SK-N-SH (cell line): ENCODE results near the gene ICE1. TPM values are rescaled to one million over a fixed set of nuclear protein-coding genes. Genes with fewer than 3 reads are reported as not detected.

ENCODE experiments used
- CTCF ChIA-PET: fragments of 300-600, 350-600 bp; formaldehyde crosslinking; extraction: SDS; loops from one replicate; lab custom pipeline; 2021; lab: Yijun Ruan, JAX
- POLR2A ChIA-PET: fragments of 350-600 bp; sonication (Branson Sonifier 250); formaldehyde crosslinking; extraction: SDS; loops from one replicate; lab custom pipeline; 2020; ENCODE audit warnings: antibody characterized with exemption, inconsistent platforms; lab: Yijun Ruan, JAX
- DNase-seq: peaks from one replicate; pipeline ENCODE4 v3.0.0; 2012
- H2AFZ ChIP-seq: fragments of 200-600 bp; sonication (generic); 2 replicates; pipeline ENCODE4 v1.8.1; 2016; ENCODE audit warnings: antibody characterized with exemption, mild to moderate bottlenecking, low read depth
- H3F3A ChIP-seq: fragments of 200-600 bp; sonication (generic); replicated peaks from 2 replicates; pipeline ENCODE3; 2016; ENCODE audit warnings: antibody characterized with exemption, mild to moderate bottlenecking; ENCODE audit not compliant: insufficient read depth
- H3K27ac ChIP-seq, 2 experiments: fragments of 200-500 bp in 1 of 2; fragments of 200-600 bp in 1 of 2; sonication (Bioruptor generic) in 1 of 2; sonication (generic), shearing (Covaris generic) in 1 of 2; 2 replicates each; pipeline versions ENCODE4 v1.5.1 to v1.6.1; 2014 to 2016; ENCODE audit warnings: low read depth in 2 of 2, inconsistent platforms in 1 of 2, low read length in 1 of 2, mild to moderate bottlenecking in 1 of 2, mixed read lengths in 1 of 2
- H3K27me3 ChIP-seq: fragments of 200-600 bp; sonication (generic), shearing (Covaris generic); 2 replicates; pipeline ENCODE4 v1.6.1; 2016; ENCODE audit warnings: mixed run types; ENCODE audit not compliant: insufficient read depth
- H3K36me3 ChIP-seq, 2 experiments: fragments of 200-500 bp in 1 of 2; fragments of 200-600 bp in 1 of 2; sonication (Bioruptor generic) in 1 of 2; sonication (generic) in 1 of 2; replicated peaks in 1 of 2; 2 replicates each; pipeline versions ENCODE3 to v1.5.1; 2014 to 2016; ENCODE audit warnings: low read length in 1 of 2, mild to moderate bottlenecking in 1 of 2; ENCODE audit not compliant: insufficient read depth in 2 of 2, control insufficient read depth in 1 of 2
- H3K4me1 ChIP-seq, 2 experiments: fragments of 200-500 bp in 1 of 2; fragments of 200-600 bp in 1 of 2; sonication (Bioruptor generic) in 1 of 2; sonication (generic), shearing (Covaris generic) in 1 of 2; 2 replicates each; pipeline versions ENCODE4 v1.5.1 to v1.6.1; 2014 to 2016; ENCODE audit warnings: low read depth in 1 of 2, low read length in 1 of 2, mixed run types in 1 of 2; ENCODE audit not compliant: insufficient read depth in 2 of 2, control insufficient read depth in 1 of 2
- H3K4me2 ChIP-seq: fragments of 200-600 bp; sonication (generic), shearing (Covaris generic); 2 replicates; pipeline ENCODE4 v1.6.1; 2017; ENCODE audit warnings: mixed run types
- H3K4me3 ChIP-seq, 2 experiments: fragments of 200-500 bp in 1 of 2; fragments of 200-600 bp in 1 of 2; sonication (Bioruptor generic) in 1 of 2; sonication (generic), shearing (Covaris generic) in 1 of 2; 2 replicates each; pipeline versions ENCODE4 v1.5.1 to v1.8.1; 2014 to 2016; ENCODE audit warnings: low read depth in 2 of 2, inconsistent platforms in 1 of 2, low read length in 1 of 2, mild to moderate bottlenecking in 1 of 2, mixed read lengths in 1 of 2, moderate library complexity in 1 of 2
- H3K79me2 ChIP-seq: fragments of 200-600 bp; sonication (generic); 2 replicates; pipeline ENCODE4 v1.8.1; 2017; ENCODE audit warnings: mild to moderate bottlenecking; ENCODE audit not compliant: insufficient read depth
- H3K9ac ChIP-seq: fragments of 200-600 bp; sonication (generic); 2 replicates; pipeline ENCODE4 v1.6.1; 2017; ENCODE audit warnings: mixed run types
- H3K9me2 ChIP-seq: fragments of 200-600 bp; sonication (generic); 2 replicates; pipeline ENCODE4 v1.6.1; 2017; ENCODE audit warnings: mixed run types
- H3K9me3 ChIP-seq: fragments of 200-600 bp; sonication (generic); 2 replicates; pipeline ENCODE4 v1.6.1; 2017; ENCODE audit warnings: mixed run types, mild to moderate bottlenecking, moderate library complexity
- H4K20me1 ChIP-seq: fragments of 200-600 bp; sonication (generic); 2 replicates; pipeline ENCODE4 v1.6.1; 2017; ENCODE audit warnings: mild to moderate bottlenecking, mixed run types; ENCODE audit not compliant: insufficient read depth
- CHD2 ChIP-seq: fragments of 150-350 bp; IDR thresholded peaks from 2 replicates; pipeline ENCODE4 v1.6.1; 2018; ENCODE audit warnings: low read length; ENCODE audit not compliant: partially characterized antibody
- ELF1 ChIP-seq: IDR thresholded peaks from 2 replicates; pipeline ENCODE4 v1.4.0; 2012
- EZH2phosphoT487 ChIP-seq: fragments of 200-600 bp; sonication (generic); IDR thresholded peaks from 2 replicates; pipeline ENCODE4 v1.6.1; 2017; ENCODE audit warnings: low read depth, mixed run types, mild to moderate bottlenecking, antibody characterized with exemption, moderate library complexity, borderline replicate concordance
- FOSL2 ChIP-seq: IDR thresholded peaks from 2 replicates; pipeline ENCODE4 v1.4.0; 2012; ENCODE audit warnings: low read depth, mild to moderate bottlenecking, moderate library complexity, borderline replicate concordance
- FOXJ3 ChIP-seq: sonication (generic); formaldehyde crosslinking; IDR thresholded peaks from 2 replicates; pipeline ENCODE4 v1.5.1; 2020; ENCODE audit warnings: mild to moderate bottlenecking, missing genetic modification reagents
- GABPA ChIP-seq: IDR thresholded peaks from 2 replicates; pipeline ENCODE4 v1.4.0; 2012; ENCODE audit warnings: low read depth, mild to moderate bottlenecking
- IRF3 ChIP-seq: fragments of 150-350 bp; IDR thresholded peaks from 2 replicates; pipeline ENCODE4 v1.6.1; 2016; ENCODE audit warnings: mild to moderate bottlenecking, low read depth, low read length
- JUND ChIP-seq: IDR thresholded peaks from 2 replicates; pipeline ENCODE4 v1.4.0; 2012
- MAX ChIP-seq: IDR thresholded peaks from 2 replicates; pipeline ENCODE4 v1.4.0; 2012; ENCODE audit warnings: low read depth
- MEF2A ChIP-seq: IDR thresholded peaks from 2 replicates; pipeline ENCODE4 v1.4.0; 2012; ENCODE audit warnings: low read depth, borderline replicate concordance
- MXI1 ChIP-seq: IDR thresholded peaks from 2 replicates; pipeline ENCODE4 v1.6.1; 2012; ENCODE audit warnings: mild to moderate bottlenecking, low read depth, low read length, improper control_type of control experiment
- NFIC ChIP-seq: IDR thresholded peaks from 2 replicates; pipeline ENCODE4 v1.4.0; 2012; ENCODE audit warnings: borderline replicate concordance
- NRF1 ChIP-seq: IDR thresholded peaks from 2 replicates; pipeline ENCODE4 v1.6.1; 2012; ENCODE audit warnings: low read depth, mild to moderate bottlenecking, low read length
- RCOR1 ChIP-seq: fragments of 150-350 bp; IDR thresholded peaks from 2 replicates; pipeline ENCODE4 v1.6.1; 2017; ENCODE audit warnings: antibody characterized with exemption, low read length
- RFX5 ChIP-seq: IDR thresholded peaks from 2 replicates; pipeline ENCODE4 v1.6.1; 2012; ENCODE audit warnings: mild to moderate bottlenecking, improper control_type of control experiment, low read length
- SIN3A ChIP-seq: IDR thresholded peaks from 2 replicates; pipeline ENCODE4 v1.6.1; 2012; ENCODE audit warnings: low read depth, mild to moderate bottlenecking, low read length, moderate library complexity, borderline replicate concordance
- SMC3 ChIP-seq: IDR thresholded peaks from 2 replicates; pipeline ENCODE4 v1.6.1; 2012; ENCODE audit warnings: low read depth, low read length, improper control_type of control experiment
- TCF12 ChIP-seq: IDR thresholded peaks from 2 replicates; pipeline ENCODE4 v1.4.0; 2012
- USF2 ChIP-seq: fragments of 150-350 bp; IDR thresholded peaks from 2 replicates; pipeline ENCODE4 v1.6.1; 2017; ENCODE audit warnings: antibody characterized with exemption, low read length, low read depth, borderline replicate concordance
- YY1 ChIP-seq: IDR thresholded peaks from 2 replicates; pipeline ENCODE4 v1.4.0; 2012; ENCODE audit warnings: low read depth, mild to moderate bottlenecking
- ZBTB33 ChIP-seq: IDR thresholded peaks from 2 replicates; pipeline ENCODE4 v1.4.0; 2012; ENCODE audit warnings: low read depth, borderline replicate concordance
- WGBS: methylation state at CpG from one replicate; pipeline ENCODE4 v1.1.6; 2017; ENCODE audit warnings: low lambda C conversion rate; 5-methylcytosine and 5-hydroxymethylcytosine counted together
- polyA plus RNA-seq, 3 experiments: library from polyadenylated mRNA; depleted of rRNA; stranded (reverse); fragments of >200 nt; gene quantifications; 2 replicates each; pipeline ENCODE4 v1.2.3, GENCODE V29; 2012

Gene ICE1
- polyA plus RNA-seq, 1 of the 3 experiments (the other 2 are of a cell fraction): 9.4 TPM

- no peak for TF ChIP-seq ZBTB33
- no peak for TF ChIP-seq TCF12
- no peak for TF ChIP-seq NRF1
- no peak for TF ChIP-seq MAX
- no peak for TF ChIP-seq ELF1
- no peak for TF ChIP-seq MEF2A
- no peak for TF ChIP-seq GABPA
- no peak for TF ChIP-seq CHD2
Measured at GRCh38 chr5:5416733-5417132, 5.7 kb upstream of the ICE1 start (continued).

- 63% methylated on average over 3 of the region's 3 CpGs for WGBS
- TF ChIP-seq NFIC (no peak), ZBTB33 (no peak), RFX5 (no peak), GABPA (no peak), USF2 (no peak), IRF3 (no peak), EZH2phosphoT487 (no peak), FOSL2 (no peak), RCOR1 (no peak), FOXJ3 (CRISPR knock-in tag) (no peak), MXI1 (no peak), ELF1 (no peak), JUND (no peak), SMC3 (no peak), SIN3A (no peak), YY1 (no peak)
- POLR2A ChIA-PET: no interaction called here
- Histone ChIP-seq H4K20me1 (peaks cover under 1% of the 10 kb centered on the region), H3K27me3 (no peaks in the 10 kb centered on the region), H3K79me2 (peaks cover 5% of the 10 kb centered on the region), H3K9me2 (no peaks in the 10 kb centered on the region), H3K9me3 (no peaks in the 10 kb centered on the region), H2AFZ (peak overlapping the region; percentile 16; the same call in 1 of the 2 replicates), H3K4me1 (peaks cover 9% of the 10 kb centered on the region in 2 experiments; a peak in 2 of 4 replicates), H3K36me3 (no peaks in the 10 kb centered on the region), H3K9ac (no peak overlapping the region), H3K27ac (no peak overlapping the region), H3K4me3 (no peak overlapping the region), H3K4me2 (no peak overlapping the region), H3F3A (peaks cover 7% of the 10 kb centered on the region)
- CTCF ChIA-PET: interaction anchor here (0.8 to 6.5 kb wide), 15 partner anchors 10 to 550 kb away, joined by 3 to 105 read pairs (median 7); partner anchors contain the start of gene ADAMTS16
- DNase-seq: no peak
Measured at GRCh38 chr5:5418006-5418405, 4.5 kb upstream of the ICE1 start.
